ENCODE results near the gene MMP2. TPM values are rescaled to one million over a fixed set of nuclear protein-coding genes. Genes with fewer than 3 reads are reported as not detected.

Gene MMP2
- total and polyA plus RNA-seq, 2 of the 13 experiments (the other 11 are each of a cell fraction or from before 2014, with no cell fraction given), result 0.31 to 1.3 TPM

GRCh38 chr16:55502801-55503366 lies 23.9 kb downstream of the MMP2 start (continued):
- TF ChIP-seq ZKSCAN8 (CRISPR knock-in tag; IDR thresholded peaks at IDR 0.05; ENCODE audit: borderline replicate concordance), result 0 out of 2 replicates have a peak, but pooled peaks have one; percentile 30
- 0 out of 2 replicates have a peak, but pooled peaks have one; percentile 37 for TF ChIP-seq SAP130 (CRISPR knock-in tag; IDR thresholded peaks at IDR 0.05; ENCODE audit: low read depth)
- no peak for TF ChIP-seq FOXP1 (IDR thresholded peaks at IDR 0.05)
- TF ChIP-seq FOXP1 (CRISPR knock-in tag; IDR thresholded peaks at IDR 0.05), result peak; percentile 32; the same call in 1 of the 2 replicates
- TF ChIP-seq ZFP91 (CRISPR knock-in tag; IDR thresholded peaks at IDR 0.05; ENCODE audit: borderline replicate concordance), result peak; percentile 49; the same call in 1 of the 2 replicates
- TF ChIP-seq BCL6 (CRISPR knock-in tag; IDR thresholded peaks at IDR 0.05), result peak; percentile 99
- TF ChIP-seq MXD1 (CRISPR knock-in tag; IDR thresholded peaks at IDR 0.05), result no peak
- peak; percentile 19; the same call in 1 of the 2 replicates for TF ChIP-seq TCF7 (IDR thresholded peaks at IDR 0.05; ENCODE audit: low read depth)
- TF ChIP-seq GABPB1 (CRISPR knock-in tag; IDR thresholded peaks at IDR 0.05), result peak; percentile 28
- TF ChIP-seq PATZ1 (CRISPR knock-in tag; IDR thresholded peaks at IDR 0.05), result peak; percentile 63
- 0 out of 2 replicates have a peak, but pooled peaks have one; percentile 24 for TF ChIP-seq MIER2 (CRISPR knock-in tag; IDR thresholded peaks at IDR 0.05)
- 0 out of 2 replicates have a peak, but pooled peaks have one; percentile 25 for TF ChIP-seq RXRB (CRISPR knock-in tag; IDR thresholded peaks at IDR 0.05; ENCODE audit: borderline replicate concordance)
- TF ChIP-seq HMGXB3 (CRISPR knock-in tag; IDR thresholded peaks at IDR 0.05; ENCODE audit: borderline replicate concordance), result peak; percentile 46; the same call in 1 of the 2 replicates
- TF ChIP-seq SNAPC5 (CRISPR knock-in tag; IDR thresholded peaks at IDR 0.05; ENCODE audit: borderline replicate concordance), result no peak
- peak; percentile 39; the same call in 1 of the 2 replicates for TF ChIP-seq SKIL (CRISPR knock-in tag; IDR thresholded peaks at IDR 0.05; ENCODE audit: borderline replicate concordance)
- no peak for TF ChIP-seq EEA1 (CRISPR knock-in tag; IDR thresholded peaks at IDR 0.05; ENCODE audit: borderline replicate concordance)
- no peak for TF ChIP-seq ZNF879 (CRISPR knock-in tag; IDR thresholded peaks at IDR 0.05)

Data from HepG2 (cell line).